ENCODE measurements around the gene AFM.

The AFM gene

GRCh38 chr4:73450398-73451004 lies 31.0 kb upstream of the AFM start:
- peak; percentile 73 for DNase-seq

DNA sequence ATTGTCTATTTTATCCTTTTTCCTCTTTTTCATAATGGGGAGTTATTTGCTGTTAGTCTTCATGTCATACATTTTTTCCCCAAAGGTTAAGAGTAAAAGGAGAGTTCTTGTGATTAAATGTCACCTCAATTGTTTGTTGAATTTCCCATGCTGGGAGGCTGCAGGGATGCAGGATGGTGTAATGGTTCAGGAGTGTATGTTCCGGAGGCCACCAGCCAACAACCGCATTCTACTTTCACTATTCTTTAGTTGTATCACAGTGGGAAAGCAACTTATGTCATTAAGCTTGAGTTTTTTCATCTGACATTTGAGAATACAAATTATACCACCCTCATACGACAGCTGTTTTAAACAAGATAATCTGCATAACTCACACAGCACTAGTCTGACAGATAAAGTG lies 30.1 kb upstream of the AFM start:
- DNase-seq = peak; percentile 26

- DNase-seq = no peak
Observed at GRCh38 chr4:73451981-73452747, 29.4 kb upstream of the AFM start.

- DNase-seq = no peak
Observed at GRCh38 chr4:73452953-73453700, 28.4 kb upstream of the AFM start.

- DNase-seq = no peak
Observed at GRCh38 chr4:73453701-73454005, 27.9 kb upstream of the AFM start.

DNA sequence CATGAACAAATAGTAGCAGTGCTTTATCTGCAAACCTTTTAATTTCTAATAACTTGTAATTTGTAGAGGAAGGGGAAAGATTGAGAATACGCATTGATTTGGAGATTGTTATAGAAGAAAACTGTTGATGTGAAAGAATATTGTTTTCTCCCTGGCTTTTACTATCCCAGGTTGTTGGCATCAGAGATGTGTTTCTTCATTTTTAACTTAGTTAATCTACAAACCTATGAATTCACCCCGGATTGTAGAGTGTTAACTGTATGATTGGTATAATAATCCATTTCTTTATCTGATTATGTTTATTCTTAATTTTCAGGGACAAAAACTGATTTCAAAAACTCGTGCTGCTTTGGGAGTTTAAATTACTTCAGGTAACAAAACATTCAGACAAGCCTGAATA lies 26.6 kb upstream of the AFM start:
- no peak for DNase-seq

DNA sequence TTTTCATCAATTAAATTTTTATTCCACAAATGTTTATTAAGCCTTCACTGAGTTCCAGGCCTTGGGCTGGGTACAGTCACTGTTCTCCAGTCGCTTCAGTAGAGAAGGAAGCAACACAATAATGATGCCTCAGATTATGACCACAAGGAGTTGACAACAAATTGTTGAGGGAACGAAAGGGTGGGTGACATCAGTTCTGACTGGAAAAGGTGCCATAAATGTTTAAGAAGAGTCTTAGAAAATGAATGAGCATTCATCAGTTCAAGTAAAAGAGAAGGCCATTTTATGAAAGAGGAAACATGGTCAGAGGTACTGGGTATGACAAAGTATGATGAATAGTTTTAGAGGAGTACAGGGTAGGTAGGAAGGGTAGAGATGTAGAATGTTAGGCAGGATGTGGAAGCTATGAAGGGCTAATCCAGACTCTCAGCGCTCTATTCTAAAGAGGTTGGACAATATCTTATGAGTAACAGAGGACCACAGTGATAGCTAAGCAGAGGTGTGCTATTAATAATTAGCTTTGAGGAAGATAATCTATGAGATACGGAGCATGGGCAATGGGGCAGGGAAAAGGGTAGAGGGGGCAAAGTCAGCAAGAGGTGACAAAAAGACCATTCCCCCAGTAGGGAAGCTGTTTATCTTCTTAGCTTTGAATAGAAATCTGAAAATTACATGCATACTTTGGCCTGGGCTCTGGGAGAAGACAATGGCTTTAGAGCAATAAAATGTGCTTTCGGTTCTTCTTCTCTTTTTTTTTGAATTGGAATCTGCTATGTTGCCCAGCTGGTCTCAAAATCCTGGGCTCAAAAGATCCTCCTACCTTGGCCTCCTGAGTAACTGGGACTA lies 25.1 kb upstream of the AFM start:
- no peak for DNase-seq

DNA sequence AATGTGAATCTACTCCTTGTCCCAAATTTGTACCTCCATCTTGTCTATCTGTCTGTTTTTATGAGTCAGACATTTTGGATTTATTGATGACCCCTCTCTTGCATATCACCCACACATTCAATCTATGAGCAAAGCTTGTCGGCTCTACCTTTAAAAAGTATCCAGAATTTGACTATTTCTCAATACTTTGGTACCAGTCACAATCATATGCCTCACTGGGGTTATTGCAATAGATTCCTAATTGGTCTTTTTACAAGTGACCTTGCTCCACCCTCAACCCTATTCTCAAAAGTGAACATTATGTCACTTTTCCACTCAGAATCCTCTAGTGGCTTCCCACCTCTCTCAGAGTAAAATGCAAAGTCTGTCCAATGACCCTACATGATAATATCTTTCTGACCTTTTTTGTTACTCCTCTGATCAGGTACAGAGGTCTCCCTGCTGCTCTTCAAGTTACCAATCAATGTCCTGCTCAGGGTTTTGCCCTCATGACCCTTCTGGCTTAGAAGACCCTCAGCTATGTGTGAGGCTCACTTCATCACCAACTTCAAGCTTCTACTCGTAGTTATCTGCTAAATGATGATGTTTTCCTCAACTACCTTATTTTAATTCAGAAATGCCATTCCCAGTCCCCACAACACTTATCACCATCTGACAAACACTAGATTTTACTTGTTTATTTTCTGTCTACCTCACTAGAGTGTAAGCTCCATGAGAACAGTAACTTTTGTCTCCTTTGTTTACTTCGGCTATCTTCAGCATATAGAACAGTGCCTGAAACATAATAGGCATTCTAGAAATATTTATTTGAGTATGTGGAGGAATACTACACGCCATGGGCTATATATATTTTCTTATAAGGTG lies 23.1 kb upstream of the AFM start:
- DNase-seq = no peak

DNA sequence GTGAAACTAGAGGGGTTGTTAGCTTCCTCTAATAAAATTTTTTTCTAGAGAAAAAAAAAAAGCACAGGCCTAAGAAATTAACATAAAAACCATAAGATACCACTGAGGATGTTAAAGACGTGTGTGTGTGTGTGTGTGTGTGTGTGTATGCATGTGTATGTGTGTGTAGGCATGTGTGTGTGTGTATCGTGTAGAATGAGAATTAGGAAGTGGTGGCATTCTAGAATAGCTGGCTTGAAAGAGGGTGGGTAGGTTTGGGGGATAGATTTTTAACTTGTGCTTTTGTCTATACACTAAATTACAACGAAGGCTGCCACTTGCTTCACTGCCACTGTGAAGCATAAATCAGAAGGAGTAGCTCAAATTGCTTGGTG lies 22.5 kb upstream of the AFM start:
- DNase-seq = no peak

DNA sequence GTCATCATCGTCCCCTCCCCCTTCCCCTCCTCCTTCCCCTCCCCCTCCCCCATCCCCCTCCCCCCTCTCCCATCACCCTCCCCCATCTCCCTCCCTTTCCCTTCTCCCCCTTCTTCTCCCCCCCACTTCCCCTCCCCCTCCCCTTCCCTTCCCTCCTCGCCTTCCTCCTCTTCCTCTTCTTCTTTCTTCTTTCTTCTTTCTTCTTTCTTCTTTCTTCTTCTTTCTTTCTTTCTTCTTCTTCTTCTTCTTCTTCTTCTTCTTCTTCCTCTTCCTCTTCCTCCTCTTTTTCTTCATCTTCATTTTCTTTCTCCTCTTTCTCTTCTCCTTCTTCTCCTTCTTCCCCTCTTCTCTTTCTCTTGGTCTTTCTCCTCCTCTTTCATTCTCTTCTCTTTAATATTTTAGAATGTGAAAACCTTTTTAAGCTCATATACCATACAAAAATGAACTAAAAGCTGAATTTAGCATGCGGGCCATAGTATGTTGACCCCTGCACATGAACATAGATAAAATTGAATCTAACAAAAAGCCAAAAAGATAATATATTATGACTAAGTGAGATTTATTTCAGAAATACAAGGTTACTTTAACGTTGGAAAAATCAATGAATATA lies 20.5 kb upstream of the AFM start:
- DNase-seq = no peak

- DNase-seq = no peak
Observed at GRCh38 chr4:73468170-73468569, 13.4 kb upstream of the AFM start.

- no peak for DNase-seq
Observed at GRCh38 chr4:73470728-73471127, 10.8 kb upstream of the AFM start.

DNA sequence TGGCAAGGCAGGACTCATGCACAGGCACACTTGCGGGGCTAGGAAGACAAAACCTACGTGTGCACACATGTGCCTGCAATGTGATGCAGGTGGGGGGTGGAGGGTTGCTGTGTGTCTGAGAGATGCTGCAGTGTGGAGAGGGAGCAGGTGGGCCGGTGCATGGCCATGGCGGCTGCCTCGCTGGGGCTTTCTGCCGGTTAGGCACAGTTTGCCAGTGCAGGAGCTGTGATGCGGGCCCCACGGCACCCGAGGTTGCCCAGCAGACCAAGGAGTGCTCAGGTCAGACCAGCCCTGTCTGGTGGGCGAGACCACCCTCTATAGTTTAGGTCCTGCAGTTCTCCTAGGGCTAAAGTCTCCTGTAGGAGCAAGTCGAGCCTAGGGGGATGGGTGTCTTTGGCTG lies 4.4 kb upstream of the AFM start:
- no peak for DNase-seq

DNA sequence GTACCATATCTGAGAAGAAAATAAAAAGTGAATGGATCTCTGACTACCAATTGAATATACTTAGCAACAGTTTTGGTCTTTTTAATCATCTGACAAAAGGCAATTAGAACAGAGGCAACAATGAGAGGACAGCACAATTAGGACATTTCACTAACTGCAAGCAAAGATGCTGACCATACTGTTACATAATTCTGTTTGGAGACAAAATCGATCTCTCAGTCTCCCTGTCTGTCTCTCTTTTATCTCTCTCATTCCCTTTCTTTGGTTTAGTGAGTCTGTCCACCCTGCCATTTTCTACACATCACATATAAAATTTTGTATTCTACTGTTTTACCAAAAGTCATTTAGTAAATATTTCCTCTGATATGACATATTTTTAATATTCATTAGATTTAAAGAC lies 2.2 kb upstream of the AFM start:
- no peak for DNase-seq

- DNase-seq = no peak
Observed at GRCh38 chr4:73485085-73485484, 3.5 kb downstream of the AFM start.

DNA sequence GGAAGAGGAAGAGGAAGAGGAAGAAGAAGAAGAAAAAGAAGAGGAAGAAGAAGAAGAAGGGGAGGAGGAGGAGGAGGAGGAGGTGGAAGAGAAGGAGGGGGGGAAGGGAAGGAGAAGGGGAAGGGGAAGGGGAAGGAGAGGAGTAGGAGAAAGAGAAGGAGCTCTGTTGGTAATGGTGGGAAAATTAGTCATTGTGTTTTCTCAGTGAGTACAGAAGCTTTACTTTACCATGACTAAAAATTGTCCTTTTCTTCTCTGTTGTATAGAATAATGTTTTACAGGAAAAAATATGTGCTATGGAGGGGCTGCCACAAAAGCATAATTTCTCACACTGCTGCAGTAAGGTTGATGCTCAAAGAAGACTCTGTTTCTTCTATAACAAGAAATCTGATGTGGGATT lies 4.1 kb downstream of the AFM start:
- DNase-seq = no peak

DNA sequence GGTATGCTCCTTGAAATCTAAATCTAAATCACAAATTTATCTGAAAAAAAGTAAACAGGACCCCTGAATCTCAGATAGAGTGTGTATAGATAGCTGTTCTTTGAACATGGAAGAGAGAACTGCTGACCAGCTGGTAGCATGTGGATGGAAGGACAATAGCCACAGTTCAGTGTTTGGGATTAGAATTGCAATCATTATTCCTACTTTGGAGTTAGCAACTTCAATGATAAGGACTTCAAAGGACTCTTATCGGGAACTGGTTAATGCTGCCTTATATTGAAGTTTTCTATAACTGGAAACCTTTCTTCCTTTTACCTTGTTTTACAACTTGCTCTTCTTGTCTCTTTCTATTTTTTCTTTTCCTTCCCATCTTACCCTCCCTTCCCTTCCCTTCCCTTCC lies 5.0 kb downstream of the AFM start:
- DNase-seq = no peak

DNA sequence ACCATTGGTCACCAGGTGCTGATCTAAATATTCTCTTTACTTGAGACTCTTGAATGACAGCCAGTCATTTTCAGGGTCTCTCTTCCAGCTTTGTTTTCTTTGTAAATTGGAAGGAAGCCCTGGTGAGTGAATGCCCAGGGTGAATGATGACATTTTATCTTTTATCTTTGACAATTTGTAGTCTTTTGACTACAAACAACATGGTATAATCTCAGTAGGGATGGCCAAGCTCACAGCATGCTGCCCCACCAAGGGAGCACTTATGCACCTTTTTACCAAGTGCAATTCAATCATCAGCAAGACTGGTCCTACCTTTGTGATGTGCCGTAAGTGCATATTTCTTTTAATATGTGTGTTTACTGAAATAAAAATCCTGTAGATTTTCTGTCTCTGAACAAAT lies 5.7 kb downstream of the AFM start:
- DNase-seq = no peak

DNA sequence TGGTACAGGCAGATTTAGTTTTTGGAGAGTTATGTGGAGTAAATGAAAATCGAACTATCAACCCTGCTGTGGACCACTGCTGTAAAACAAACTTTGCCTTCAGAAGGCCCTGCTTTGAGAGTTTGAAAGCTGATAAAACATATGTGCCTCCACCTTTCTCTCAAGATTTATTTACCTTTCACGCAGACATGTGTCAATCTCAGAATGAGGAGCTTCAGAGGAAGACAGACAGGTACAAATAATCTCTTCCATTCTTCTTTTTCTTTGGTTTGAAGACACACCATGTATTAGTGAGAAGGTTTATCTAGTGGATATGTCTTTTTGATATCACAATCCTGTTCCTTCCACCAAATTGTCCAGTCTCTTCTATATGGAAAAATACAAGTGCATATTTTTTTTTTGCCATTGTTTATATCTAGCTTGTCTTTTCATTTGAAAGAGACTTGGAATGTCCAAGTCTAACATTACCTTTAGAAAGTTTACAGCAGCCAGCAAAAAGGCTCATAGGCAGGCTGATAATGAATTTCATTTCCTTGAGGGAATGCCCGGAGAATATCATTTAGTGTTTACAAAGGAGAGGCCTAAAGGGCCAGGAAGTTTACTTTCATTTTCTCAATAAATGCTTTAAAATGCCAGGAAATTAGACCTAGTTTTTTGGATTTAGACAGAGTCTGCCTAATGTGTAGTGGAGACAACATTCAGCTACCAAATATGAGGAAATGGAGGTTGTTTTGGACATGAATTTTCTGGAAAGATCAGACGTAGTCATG lies 18.6 kb downstream of the AFM start:
- no peak for DNase-seq

GRCh38 chr4:73501664-73502265 lies 20.2 kb downstream of the AFM start:
- no peak for DNase-seq

- no peak for DNase-seq
Observed at GRCh38 chr4:73505567-73505966, 24.0 kb downstream of the AFM start.
